Tibial artery (tissue), 4 donors: Measurements from ENCODE around the gene ANKRD65.
"Not testable (repeated sequence)": the region's sequence is repeated elsewhere in the genome, so short reads cannot be mapped to it uniquely, and the experiment has no call there.

Experiments used
- DNase-seq, 2 donors: peaks; one replicate each; pipeline ENCODE4 v3.0.0-alpha.2; 2019
- H3K27ac ChIP-seq, 2 donors: fragments of 200-600 bp; sonication (generic) in 1 of 2; 1 replicate in 1 of 2; 2 replicates in 1 of 2; pipeline ENCODE4 v1.5.1; 2018 to 2019; ENCODE audit warnings: mild to moderate bottlenecking in 1 of 2
- H3K27me3 ChIP-seq, 2 donors: fragments of 200-600 bp; sonication (generic) in 1 of 2; one replicate each; pipeline versions ENCODE4 v1.5.1 to v1.6.0; 2016 to 2019
- H3K36me3 ChIP-seq, 3 donors: fragments of 200-600 bp; sonication (generic) in 2 of 3; one replicate each; pipeline ENCODE4 v1.5.1; 2016 to 2019; ENCODE audit warnings: mild to moderate bottlenecking in 2 of 3
- H3K4me1 ChIP-seq, 4 donors: fragments of 200-600 bp; sonication (generic) in 2 of 4; 1 replicate in 3 of 4; 2 replicates in 1 of 4; pipeline ENCODE4 v1.5.1; 2016 to 2019
- H3K4me3 ChIP-seq, 2 donors: fragments of 200-600 bp; sonication (generic) in 1 of 2; 1 replicate in 1 of 2; 2 replicates in 1 of 2; pipeline ENCODE4 v1.5.1; 2018 to 2019; ENCODE audit warnings: mild to moderate bottlenecking in 2 of 2
- H3K9me3 ChIP-seq, 3 donors: fragments of 200-600 bp; sonication (generic) in 1 of 3; one replicate each; pipeline ENCODE4 v1.5.1; 2016 to 2019
- CTCF ChIP-seq, 2 experiments: fragments of 200-600 bp in 1 of 2; fragments of 450-650 bp in 1 of 2; IDR thresholded peaks; one replicate each; pipeline ENCODE4 v1.5.1; 2017 to 2019; ENCODE audit warnings: antibody characterized with exemption in 2 of 2, mild to moderate bottlenecking in 1 of 2, moderate library complexity in 1 of 2
- intact Hi-C: fragments of 100-400 bp; cut with DNase I; formaldehyde crosslinking; loops from one replicate; pipeline ENCODE4 v1.15.0; 2023; ENCODE audit warnings: low total_unique reads

Gene ANKRD65

GRCh38 chr1:1370771-1371300, 50.2 kb downstream of the ANKRD65 start:
- DNase-seq = no peak
- H3K4me1 ChIP-seq = peaks cover 0 to 33% (median 31%) of the 10 kb centered on the region in 4 donors
- intact Hi-C loops = no loop called here

GRCh38 chr1:1370094-1370493, 51.0 kb downstream of the ANKRD65 start:
- H3K27ac ChIP-seq, DNase-seq, H3K27me3 ChIP-seq, intact Hi-C loops, H3K4me3 ChIP-seq, H3K9me3 ChIP-seq: not testable (repeated sequence)
- Histone ChIP-seq H3K4me1 (peaks cover 0 to 30% (median 28%) of the 10 kb centered on the region in 4 donors), H3K36me3 (peaks cover 8 to 20% (median 9%) of the 10 kb centered on the region in 3 donors)

More at GRCh38 chr1:1370771-1371300, 50.2 kb downstream of the ANKRD65 start:
- H3K4me3 ChIP-seq = no peak overlapping the region
- H3K9me3 ChIP-seq = no peaks in the 10 kb centered on the region
- TF ChIP-seq CTCF (IDR thresholded peaks at IDR 0.05) = no peak
- no peak overlapping the region for H3K27ac ChIP-seq
- peaks cover 8 to 20% (median 9%) of the 10 kb centered on the region in 3 donors for H3K36me3 ChIP-seq
- H3K27me3 ChIP-seq = no peaks in the 10 kb centered on the region
